ENCODE measurements around the gene NEK6. TPM values are rescaled to one million over a fixed set of nuclear protein-coding genes. Genes with fewer than 3 reads are reported as not detected.

The NEK6 gene
- total RNA-seq, 1 experiment from 2014 or later: 66.6 TPM

- Mint-ChIP-seq H3K4me3 (ENCODE audit: unreplicated experiment) (no peak overlapping the region), H3K27me3 (ENCODE audit: insufficient read depth, unreplicated experiment) (no peaks in the 10 kb centered on the region), H3K36me3 (ENCODE audit: insufficient read depth, unreplicated experiment) (peaks cover 19% of the 10 kb centered on the region), H3K9me3 (ENCODE audit: unreplicated experiment) (no peaks in the 10 kb centered on the region), H3K27ac (ENCODE audit: unreplicated experiment) (no peak overlapping the region), H3K4me1 (ENCODE audit: low read depth, unreplicated experiment) (no peaks in the 10 kb centered on the region)
- POLR2A ChIA-PET: no interaction called here
- Histone ChIP-seq H3K9me3 (no peaks in the 10 kb centered on the region), H3K27me3 (replicated peaks; ENCODE audit: control insufficient read depth, insufficient read depth, low read length) (no peaks in the 10 kb centered on the region), H3K4me1 (no peaks in the 10 kb centered on the region), H3K36me3 (ENCODE audit: control insufficient read depth, insufficient read depth, low read length) (peaks cover 4% of the 10 kb centered on the region), H3K4me3 (ENCODE audit: low read depth, low read length) (no peak overlapping the region)
- CTCF ChIA-PET: no interaction called here
- TF ChIP-seq, protein P1, sequence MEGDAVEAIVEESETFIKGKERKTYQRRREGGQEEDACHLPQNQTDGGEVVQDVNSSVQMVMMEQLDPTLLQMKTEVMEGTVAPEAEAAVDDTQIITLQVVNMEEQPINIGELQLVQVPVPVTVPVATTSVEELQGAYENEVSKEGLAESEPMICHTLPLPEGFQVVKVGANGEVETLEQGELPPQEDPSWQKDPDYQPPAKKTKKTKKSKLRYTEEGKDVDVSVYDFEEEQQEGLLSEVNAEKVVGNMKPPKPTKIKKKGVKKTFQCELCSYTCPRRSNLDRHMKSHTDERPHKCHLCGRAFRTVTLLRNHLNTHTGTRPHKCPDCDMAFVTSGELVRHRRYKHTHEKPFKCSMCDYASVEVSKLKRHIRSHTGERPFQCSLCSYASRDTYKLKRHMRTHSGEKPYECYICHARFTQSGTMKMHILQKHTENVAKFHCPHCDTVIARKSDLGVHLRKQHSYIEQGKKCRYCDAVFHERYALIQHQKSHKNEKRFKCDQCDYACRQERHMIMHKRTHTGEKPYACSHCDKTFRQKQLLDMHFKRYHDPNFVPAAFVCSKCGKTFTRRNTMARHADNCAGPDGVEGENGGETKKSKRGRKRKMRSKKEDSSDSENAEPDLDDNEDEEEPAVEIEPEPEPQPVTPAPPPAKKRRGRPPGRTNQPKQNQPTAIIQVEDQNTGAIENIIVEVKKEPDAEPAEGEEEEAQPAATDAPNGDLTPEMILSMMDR (IDR thresholded peaks at IDR 0.05; ENCODE audit: insufficient read depth in 1 of 2, low read depth in 1 of 2, low read length in 1 of 2, severe bottlenecking in 1 of 2, unreplicated experiment in 1 of 2): no peak
- BruUV-seq (replicated peaks): no TSS peak
- DNase-seq: no peak
- intact Hi-C loops (cut with micrococcal nuclease; ENCODE audit: unreplicated experiment): no loop called here
Measured at GRCh38 chr9:124323904-124324303, 66.2 kb downstream of the NEK6 start.

GRCh38 chr9:124325816-124326215, 68.1 kb downstream of the NEK6 start:
- TF ChIP-seq, protein P1 (IDR thresholded peaks at IDR 0.05; ENCODE audit: insufficient read depth in 1 of 2, low read depth in 1 of 2, low read length in 1 of 2, severe bottlenecking in 1 of 2, unreplicated experiment in 1 of 2): no peak
- CTCF ChIA-PET: interaction anchor here (0.6 to 1.1 kb wide), 4 partner anchors 140 to 230 kb away, joined by 3 to 6 read pairs (median 3); no protein-coding TSS in a partner anchor
- POLR2A ChIA-PET: no interaction called here

GRCh38 chr9:124326378-124326777, 68.6 kb downstream of the NEK6 start:
- DNase-seq: no peak
- Mint-ChIP-seq H3K9me3 (ENCODE audit: unreplicated experiment) (no peaks in the 10 kb centered on the region), H3K4me3 (ENCODE audit: unreplicated experiment) (no peak overlapping the region), H3K4me1 (ENCODE audit: low read depth, unreplicated experiment) (no peaks in the 10 kb centered on the region), H3K27me3 (ENCODE audit: insufficient read depth, unreplicated experiment) (no peaks in the 10 kb centered on the region), H3K27ac (ENCODE audit: unreplicated experiment) (no peak overlapping the region), H3K36me3 (ENCODE audit: insufficient read depth, unreplicated experiment) (peaks cover 27% of the 10 kb centered on the region)
- intact Hi-C loops (cut with micrococcal nuclease; ENCODE audit: unreplicated experiment): loop anchor here (5.0 kb wide), 1 partner anchor 1989 kb away; no protein-coding TSS in a partner anchor
- ChIA-PET CTCF (interaction anchor here (0.6 kb wide), 1 partner anchor 140 kb away, joined by 3 read pairs; no protein-coding TSS in a partner anchor), POLR2A (no interaction called here)
- BruUV-seq (replicated peaks): no TSS peak
- TF ChIP-seq, protein P1 (IDR thresholded peaks at IDR 0.05; ENCODE audit: insufficient read depth in 1 of 2, low read depth in 1 of 2, low read length in 1 of 2, severe bottlenecking in 1 of 2, unreplicated experiment in 1 of 2): no peak
- Histone ChIP-seq H3K4me1 (no peaks in the 10 kb centered on the region), H3K36me3 (ENCODE audit: control insufficient read depth, insufficient read depth, low read length) (peaks cover 4% of the 10 kb centered on the region), H3K27me3 (replicated peaks; ENCODE audit: control insufficient read depth, insufficient read depth, low read length) (no peaks in the 10 kb centered on the region), H3K9me3 (no peaks in the 10 kb centered on the region), H3K4me3 (ENCODE audit: low read depth, low read length) (no peak overlapping the region)

More at GRCh38 chr9:124325816-124326215, 68.1 kb downstream of the NEK6 start:
- H3K9me3 ChIP-seq: no peaks in the 10 kb centered on the region
- no peaks in the 10 kb centered on the region for H3K9me3 Mint-ChIP-seq (ENCODE audit: unreplicated experiment)
- H3K27ac Mint-ChIP-seq (ENCODE audit: unreplicated experiment): no peak overlapping the region
- no peaks in the 10 kb centered on the region for H3K27me3 ChIP-seq (replicated peaks; ENCODE audit: control insufficient read depth, insufficient read depth, low read length)
- no peak overlapping the region for H3K4me3 ChIP-seq (ENCODE audit: low read depth, low read length)
- no TSS peak for BruUV-seq (replicated peaks)
- DNase-seq: no peak
- H3K4me3 Mint-ChIP-seq (ENCODE audit: unreplicated experiment): no peak overlapping the region
- no peaks in the 10 kb centered on the region for H3K27me3 Mint-ChIP-seq (ENCODE audit: insufficient read depth, unreplicated experiment)
- peaks cover 4% of the 10 kb centered on the region for H3K36me3 ChIP-seq (ENCODE audit: control insufficient read depth, insufficient read depth, low read length)
- H3K36me3 Mint-ChIP-seq (ENCODE audit: insufficient read depth, unreplicated experiment): peaks cover 31% of the 10 kb centered on the region
- no peaks in the 10 kb centered on the region for H3K4me1 ChIP-seq
- H3K4me1 Mint-ChIP-seq (ENCODE audit: low read depth, unreplicated experiment): no peaks in the 10 kb centered on the region
- intact Hi-C loops (cut with micrococcal nuclease; ENCODE audit: unreplicated experiment): loop anchor here (5.0 kb wide), 1 partner anchor 1989 kb away; no protein-coding TSS in a partner anchor

Data from Caco-2 (cell line).